Sigmoid colon (tissue), 4 donors: ENCODE results near the gene RBKS.

Experiments used
- CTCF ChIP-seq, 4 experiments: fragments of 450-650 bp in 3 of 4; fragments of 200-600 bp in 1 of 4; IDR thresholded peaks; one replicate each; pipeline ENCODE4 v1.5.1; 2016 to 2019; ENCODE audit warnings: antibody characterized with exemption in 4 of 4, mild to moderate bottlenecking in 3 of 4, moderate library complexity in 2 of 4
- EP300 ChIP-seq, 4 donors: sonication (generic); formaldehyde crosslinking; IDR thresholded peaks; one replicate each; pipeline ENCODE4 v1.6.1; 2017; ENCODE audit warnings: antibody characterized with exemption in 4 of 4
- POLR2A ChIP-seq, 2 donors: fragments of 450-650 bp; IDR thresholded peaks; one replicate each; pipeline ENCODE4 v1.6.1; 2016; ENCODE audit warnings: antibody characterized with exemption in 2 of 2, mild to moderate bottlenecking in 2 of 2, moderate library complexity in 2 of 2

GRCh38 chr2:27873091-27873490 is 17.1 kb downstream of the RBKS start:
- TF ChIP-seq CTCF (IDR thresholded peaks at IDR 0.05) (no peak), EP300 (IDR thresholded peaks at IDR 0.05) (no peak), POLR2A (IDR thresholded peaks at IDR 0.05) (no peak)
